IMR-90 (cell line): ENCODE results near the gene C20orf202. TPM values are rescaled to one million over a fixed set of nuclear protein-coding genes. Genes with fewer than 3 reads are reported as not detected.

Experiments used
- ATAC-seq: fragments of 200-7000 bp; cut with Tn5 transposase; 2 replicates; pipeline ENCODE4 v1.9.1; 2020; ENCODE audit warnings: low read depth, mild to moderate bottlenecking, moderate library complexity
- BruUV-seq: library from RNA; stranded (reverse); fragments of 400-500 nt; replicated peaks from 2 replicates; lab custom pipeline; 2021; lab: Mats Ljungman, UMichigan
- CTCF ChIA-PET: fragments of 300-600 bp; formaldehyde crosslinking; extraction: SDS; loops from one replicate; lab custom pipeline; 2021; ENCODE audit warnings: antibody characterized with exemption; lab: Yijun Ruan, JAX
- POLR2A ChIA-PET: fragments of 300-600 bp; sonication (Branson Sonifier 250); formaldehyde crosslinking; loops from one replicate; lab custom pipeline; 2022; ENCODE audit warnings: antibody characterized with exemption; ENCODE audit not compliant: unreplicated experiment; lab: Charles Lee
- DNase-seq: peaks from one replicate; pipeline ENCODE4 v3.0.0; 2013
- H2AFZ ChIP-seq: replicated peaks from 2 replicates; pipeline ENCODE3; 2013; ENCODE audit warnings: low read length, mild to moderate bottlenecking; ENCODE audit not compliant: poor library complexity
- H2AK5ac ChIP-seq: 2 replicates; pipeline ENCODE4 v1.6.1; 2013; ENCODE audit warnings: low read depth, low read length, inconsistent platforms
- H2AK9ac ChIP-seq: replicated peaks from 2 replicates; pipeline ENCODE3; 2013; ENCODE audit warnings: mild to moderate bottlenecking, low read depth, low read length, moderate library complexity; ENCODE audit not compliant: poor library complexity
- H2BK120ac ChIP-seq: 2 replicates; pipeline ENCODE4 v1.6.1; 2013; ENCODE audit warnings: low read depth, low read length, inconsistent platforms
- H2BK15ac ChIP-seq: 3 replicates; pipeline ENCODE4 v1.6.1; 2013; ENCODE audit warnings: low read depth, low read length, inconsistent platforms
- H2BK20ac ChIP-seq: 2 replicates; pipeline ENCODE4 v1.6.1; 2013; ENCODE audit warnings: low read depth, mild to moderate bottlenecking, inconsistent platforms, low read length, moderate library complexity
- H2BK5ac ChIP-seq: 2 replicates; pipeline ENCODE4 v1.6.1; 2013; ENCODE audit warnings: mild to moderate bottlenecking, low read depth, low read length, inconsistent platforms; ENCODE audit not compliant: poor library complexity, severe bottlenecking
- H3K14ac ChIP-seq: replicated peaks from 2 replicates; pipeline ENCODE4 v1.6.1; 2013; ENCODE audit warnings: low read depth, low read length, inconsistent platforms
- H3K18ac ChIP-seq: 2 replicates; pipeline ENCODE4 v1.6.1; 2013; ENCODE audit warnings: low read depth, low read length, control low read depth
- H3K23ac ChIP-seq: 2 replicates; pipeline ENCODE4 v1.6.1; 2013; ENCODE audit warnings: low read depth, low read length, inconsistent platforms
- H3K27ac ChIP-seq: 2 replicates; pipeline ENCODE4 v1.5.1; 2013; ENCODE audit warnings: mild to moderate bottlenecking, control low read depth, low read length; ENCODE audit not compliant: insufficient read depth
- H3K27me3 ChIP-seq: 2 replicates; pipeline ENCODE4 v1.6.1; 2013; ENCODE audit warnings: low read length; ENCODE audit not compliant: control insufficient read depth, insufficient read depth
- H3K36me3 ChIP-seq: 2 replicates; pipeline ENCODE4 v1.6.1; 2013; ENCODE audit warnings: low read length, mixed read lengths; ENCODE audit not compliant: control insufficient read depth, insufficient read depth
- H3K4ac ChIP-seq: 2 replicates; pipeline ENCODE4 v1.6.1; 2013; ENCODE audit warnings: low read depth, low read length, inconsistent platforms
- H3K4me1 ChIP-seq: 2 replicates; pipeline ENCODE4 v1.6.1; 2013; ENCODE audit warnings: low read length, mixed read lengths; ENCODE audit not compliant: control insufficient read depth, insufficient read depth
- H3K4me2 ChIP-seq: 2 replicates; pipeline ENCODE4 v1.6.1; 2013; ENCODE audit warnings: low read depth, mild to moderate bottlenecking, control low read depth, low read length, moderate library complexity
- H3K4me3 ChIP-seq: 2 replicates; pipeline ENCODE4 v1.5.1; 2013; ENCODE audit warnings: low read depth, mild to moderate bottlenecking, control low read depth, low read length, moderate library complexity; ENCODE audit not compliant: insufficient read depth
- H3K56ac ChIP-seq: 2 replicates; pipeline ENCODE4 v1.6.1; 2013; ENCODE audit warnings: low read length, inconsistent platforms; ENCODE audit not compliant: insufficient read depth; ENCODE audit errors: extremely low read depth
- H3K79me1 ChIP-seq, 2 experiments: 2 replicates each; pipeline ENCODE4 v1.6.1; 2013; ENCODE audit warnings: low read length in 2 of 2, inconsistent platforms in 1 of 2, low read depth in 1 of 2
- H3K9ac ChIP-seq: 2 replicates; pipeline ENCODE4 v1.6.1; 2013; ENCODE audit warnings: low read depth, low read length, control low read depth
- H3K9me1 ChIP-seq: 2 replicates; pipeline ENCODE4 v1.6.1; 2013; ENCODE audit warnings: low read length, inconsistent platforms; ENCODE audit not compliant: insufficient read depth
- H3K9me3 ChIP-seq: 2 replicates; pipeline ENCODE4 v1.6.1; 2013; ENCODE audit warnings: low read length; ENCODE audit not compliant: control insufficient read depth, insufficient read depth
- H4K20me1 ChIP-seq: 2 replicates; pipeline ENCODE4 v1.6.1; 2013; ENCODE audit warnings: low read length, inconsistent platforms; ENCODE audit not compliant: insufficient read depth
- H4K5ac ChIP-seq: 2 replicates; pipeline ENCODE4 v1.6.1; 2013; ENCODE audit warnings: mild to moderate bottlenecking, low read depth, low read length, control low read depth
- H4K8ac ChIP-seq, 2 experiments: 2 replicates each; pipeline ENCODE4 v1.6.1; 2013; ENCODE audit warnings: low read depth in 2 of 2, low read length in 2 of 2, control low read depth in 1 of 2, inconsistent platforms in 1 of 2
- H4K91ac ChIP-seq: 2 replicates; pipeline ENCODE4 v1.6.1; 2013; ENCODE audit warnings: low read depth, low read length, inconsistent platforms; ENCODE audit not compliant: insufficient read depth
- BHLHE40 ChIP-seq: fragments of 150-350 bp; IDR thresholded peaks from 2 replicates; pipeline ENCODE4 v1.6.1; 2016; ENCODE audit warnings: mild to moderate bottlenecking, low read depth, low read length
- CEBPB ChIP-seq: IDR thresholded peaks from 2 replicates; pipeline ENCODE4 v1.6.1; 2012; ENCODE audit warnings: low read depth, low read length, improper control_type of control experiment
- CHD1 ChIP-seq: IDR thresholded peaks from 2 replicates; pipeline ENCODE4 v1.6.1; 2012; ENCODE audit warnings: low read depth, low read length, improper control_type of control experiment
- CTCF ChIP-seq: conservative IDR thresholded peaks from 2 replicates; pipeline ENCODE4 v1.5.1; 2012; ENCODE audit warnings: mild to moderate bottlenecking, low read depth, low read length, improper control_type of control experiment
- NFE2L2 ChIP-seq: fragments of 150-350 bp; IDR thresholded peaks from 2 replicates; pipeline ENCODE4 v1.6.1; 2016; ENCODE audit warnings: low read depth, mild to moderate bottlenecking, low read length
- POLR2A ChIP-seq: IDR thresholded peaks from 2 replicates; pipeline ENCODE4 v1.6.1; 2012; ENCODE audit warnings: mild to moderate bottlenecking, low read depth, low read length
- RAD21 ChIP-seq: IDR thresholded peaks from 2 replicates; pipeline ENCODE4 v1.6.1; 2012; ENCODE audit warnings: low read length, improper control_type of control experiment
- RCOR1 ChIP-seq: IDR thresholded peaks from 2 replicates; pipeline ENCODE4 v1.6.1; 2012; ENCODE audit warnings: mild to moderate bottlenecking, low read length, improper control_type of control experiment; ENCODE audit not compliant: insufficient replicate concordance
- SMC3 ChIP-seq: fragments of 150-350 bp; IDR thresholded peaks from 2 replicates; pipeline ENCODE4 v1.6.1; 2016; ENCODE audit warnings: low read depth, mild to moderate bottlenecking, antibody characterized with exemption, low read length, moderate library complexity
- WGBS, 2 experiments: methylation state at CpG; one replicate each; pipeline versions ENCODE4 v1.1.5 to v1.1.7; 2013; ENCODE audit warnings: missing lambda C conversion rate in 2 of 2; ENCODE audit not compliant: insufficient read length in 1 of 2; ENCODE audit errors: extremely low coverage in 2 of 2; 5-methylcytosine and 5-hydroxymethylcytosine counted together
- dilution Hi-C: fragments of 300-500 bp; cut with HindIII; formaldehyde crosslinking; loops from one replicate; pipeline ENCODE4 v1.14.3; 2018; ENCODE audit warnings: low sequenced_read_pairs; ENCODE audit not compliant: unreplicated experiment
- in situ Hi-C: fragments of 300-500 bp; cut with MboI; formaldehyde crosslinking; loops from 3 replicates; pipeline ENCODE4 v1.14.3; 2019; ENCODE audit warnings: low sequenced_read_pairs, inconsistent platforms, mixed read lengths
- intact Hi-C: fragments of 100-400 bp; cut with micrococcal nuclease; formaldehyde crosslinking; loops from 2 replicates; pipeline ENCODE4 v1.10.0; 2022
- polyA plus RNA-seq, 3 experiments: library from polyadenylated mRNA; depleted of rRNA; stranded (reverse); fragments of >200 nt; gene quantifications; 2 replicates each; pipeline ENCODE4 v1.2.3, GENCODE V29; 2012; ENCODE audit warnings: low replicate concordance in 1 of 3
- total RNA-seq: library from RNA; depleted of rRNA; stranded (reverse); fragments of >200 nt; gene quantifications from 2 replicates; pipeline ENCODE4 v1.2.3, GENCODE V29; 2012

The C20orf202 gene
- total and polyA plus RNA-seq, 2 of the 4 experiments (the other 2 are of a cell fraction), result not detected

DNA sequence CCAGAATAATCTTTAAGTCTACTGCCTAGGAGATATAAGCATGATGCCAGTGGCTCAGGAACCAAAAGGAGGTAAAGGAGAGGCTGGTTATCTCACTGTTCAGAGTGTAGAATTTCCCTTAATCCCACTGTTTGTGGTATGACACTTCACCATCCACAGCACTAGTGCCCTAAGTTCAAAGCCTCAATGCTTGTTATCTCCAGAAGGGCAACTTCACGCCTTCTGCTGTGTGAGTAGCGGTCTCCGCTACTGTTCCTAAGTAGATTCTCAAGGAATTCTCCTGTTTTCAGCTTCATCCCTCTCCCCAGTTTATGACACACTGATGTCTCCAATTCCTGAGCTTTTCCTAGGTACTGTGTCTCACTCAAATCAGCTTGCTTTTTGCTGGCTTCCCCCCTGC is 49.2 kb downstream of the C20orf202 start:
- Histone ChIP-seq H3K4me3 (no peak overlapping the region), H4K20me1 (no peaks in the 10 kb centered on the region), H2AFZ (no peak overlapping the region), H3K4me1 (no peaks in the 10 kb centered on the region), H3K14ac (no peak overlapping the region), H3K79me1 (no peaks in the 10 kb centered on the region), H2BK5ac (no peak overlapping the region), H3K56ac (no peak overlapping the region), H2AK5ac (no peak overlapping the region), H4K91ac (no peak overlapping the region), H2AK9ac (no peak overlapping the region), H3K9ac (no peak overlapping the region), H3K27me3 (peaks cover 12% of the 10 kb centered on the region), H2BK20ac (no peak overlapping the region), H3K9me3 (no peaks in the 10 kb centered on the region), H4K5ac (no peak overlapping the region), H3K4me2 (no peak overlapping the region), H2BK120ac (no peak overlapping the region), H2BK15ac (no peak overlapping the region), H3K27ac (no peak overlapping the region), H3K36me3 (no peaks in the 10 kb centered on the region), H3K4ac (no peak overlapping the region), H4K8ac (no peak overlapping the region), H3K18ac (no peak overlapping the region), H3K23ac (no peak overlapping the region), H3K9me1 (no peaks in the 10 kb centered on the region)
- intact Hi-C loops (no loop called here), dilution Hi-C loops (no loop called here), in situ Hi-C loops (no loop called here)
- no TSS peak for BruUV-seq
- ChIA-PET POLR2A (no interaction called here), CTCF (no interaction called here)
- ATAC-seq, result no peak
- WGBS, 2 experiments, result no CpG with 5 or more reads among the region's 3 CpGs
- TF ChIP-seq RCOR1 (no peak), CEBPB (no peak), CHD1 (no peak), SMC3 (no peak), RAD21 (no peak), NFE2L2 (no peak), BHLHE40 (no peak), POLR2A (no peak), CTCF (no peak)
- DNase-seq, result no peak
